HCT116 (cell line): Measurements from ENCODE around the gene OSBPL1A. TPM values are rescaled to one million over a fixed set of nuclear protein-coding genes. Genes with fewer than 3 reads are reported as not detected.

Experiments
- ATAC-seq: fragments of 200-7000 bp; cut with Tn5 transposase; 2 replicates; pipeline ENCODE4 v1.9.1; 2020; ENCODE audit warnings: mild to moderate bottlenecking, moderate library complexity
- BruUV-seq: library from RNA; stranded (reverse); fragments of 400-500 nt; replicated peaks from 2 replicates; lab custom pipeline; 2021; lab: Mats Ljungman, UMichigan
- CTCF ChIA-PET: fragments of 300-600 bp; sonication (Branson Sonifier 250); formaldehyde crosslinking; loops from one replicate; lab custom pipeline; 2021; ENCODE audit warnings: antibody characterized with exemption; lab: Charles Lee
- POLR2A ChIA-PET: fragments of 300-600, 350-600 bp; sonication (Branson Sonifier 250); formaldehyde crosslinking; loops from one replicate; lab custom pipeline; 2021; ENCODE audit warnings: antibody characterized with exemption; lab: Charles Lee
- RAD21 ChIA-PET, 2 experiments: fragments of 300-600 bp; sonication (Branson Sonifier 250); formaldehyde crosslinking; loops; one replicate each; lab custom pipeline; 2023; ENCODE audit warnings: low total read pairs in 2 of 2; ENCODE audit not compliant: uncharacterized antibody in 2 of 2, unreplicated experiment in 2 of 2, low non-redundant PET in 1 of 2; lab: Charles Lee
- DNase-seq: peaks from one replicate; pipeline ENCODE4 v3.0.0-alpha.2; 2010; ENCODE audit warnings: low read depth, low spot score
- H2AFZ ChIP-seq: fragments of 200-600 bp; shearing (Covaris generic), sonication (generic); 2 replicates; pipeline ENCODE4 v1.6.1; 2017; ENCODE audit warnings: low read depth, mixed run types, mixed read lengths, antibody characterized with exemption, low read length; ENCODE audit not compliant: poor library complexity, severe bottlenecking
- H3K27ac ChIP-seq: 2 replicates; pipeline ENCODE4 v1.5.1; 2012; ENCODE audit warnings: low read depth, low read length
- H3K27me3 ChIP-seq: fragments of 200-600 bp; sonication (generic); 2 replicates; pipeline ENCODE4 v1.6.1; 2016; ENCODE audit warnings: mixed run types, low read length, mixed read lengths; ENCODE audit not compliant: insufficient read depth
- H3K36me3 ChIP-seq, 2 experiments: fragments of 200-500 bp in 1 of 2; fragments of 200-600 bp in 1 of 2; sonication (Bioruptor generic) in 1 of 2; sonication (generic) in 1 of 2; 2 replicates each; pipeline versions ENCODE4 v1.5.1 to v1.6.1; 2014 to 2016; ENCODE audit warnings: low read length in 2 of 2, inconsistent platforms in 1 of 2, mixed read lengths in 1 of 2, mixed run types in 1 of 2; ENCODE audit not compliant: insufficient read depth in 2 of 2, control insufficient read depth in 1 of 2
- H3K4me1 ChIP-seq, 2 experiments: fragments of 200-600 bp in 1 of 2; sonication (generic) in 1 of 2; 2 replicates each; pipeline versions ENCODE4 v1.5.1 to v1.6.1; 2012 to 2017; ENCODE audit warnings: low read length in 2 of 2, inconsistent platforms in 1 of 2, mild to moderate bottlenecking in 1 of 2, mixed read lengths in 1 of 2, mixed run types in 1 of 2, moderate library complexity in 1 of 2; ENCODE audit not compliant: insufficient read depth in 2 of 2, control insufficient read depth in 1 of 2
- H3K4me2 ChIP-seq: fragments of 200-600 bp; sonication (generic); 2 replicates; pipeline ENCODE4 v1.6.1; 2017; ENCODE audit warnings: mixed run types, low read length, mixed read lengths
- H3K4me3 ChIP-seq, 2 experiments: fragments of 200-600 bp in 1 of 2; sonication (generic) in 1 of 2; replicated peaks in 1 of 2; 2 replicates each; pipeline ENCODE4 v1.5.1; 2011 to 2016; ENCODE audit warnings: low read length in 2 of 2, control low read depth in 1 of 2, low read depth in 1 of 2, mild to moderate bottlenecking in 1 of 2, mixed read lengths in 1 of 2, mixed run types in 1 of 2
- H3K79me2 ChIP-seq: fragments of 200-600 bp; sonication (generic); 2 replicates; pipeline ENCODE4 v1.6.1; 2017; ENCODE audit warnings: mild to moderate bottlenecking, mixed run types, low read length, moderate library complexity, mixed read lengths; ENCODE audit not compliant: insufficient read depth
- H3K9ac ChIP-seq: fragments of 200-600 bp; sonication (generic); 2 replicates; pipeline ENCODE4 v1.6.1; 2016; ENCODE audit warnings: low read length, mixed read lengths
- H3K9me2 ChIP-seq: fragments of 200-600 bp; sonication (generic), shearing (Covaris generic); 2 replicates; pipeline ENCODE4 v1.6.1; 2017; ENCODE audit warnings: mixed run types, mild to moderate bottlenecking, moderate library complexity; ENCODE audit not compliant: insufficient read depth
- H3K9me3 ChIP-seq, 2 experiments: fragments of 200-500 bp in 1 of 2; fragments of 200-600 bp in 1 of 2; sonication (Bioruptor generic) in 1 of 2; sonication (generic) in 1 of 2; 2 replicates each; pipeline ENCODE4 v1.6.1; 2014 to 2017; ENCODE audit warnings: low read length in 2 of 2, mixed read lengths in 2 of 2, inconsistent platforms in 1 of 2, low read depth in 1 of 2, mild to moderate bottlenecking in 1 of 2, mixed run types in 1 of 2, moderate library complexity in 1 of 2; ENCODE audit not compliant: control insufficient read depth in 1 of 2, insufficient read depth in 1 of 2
- H4K20me1 ChIP-seq: fragments of 200-600 bp; sonication (generic), shearing (Covaris generic); 2 replicates; pipeline ENCODE4 v1.6.1; 2017; ENCODE audit warnings: mixed run types, mild to moderate bottlenecking, moderate library complexity; ENCODE audit not compliant: insufficient read depth
- ATF3 ChIP-seq: IDR thresholded peaks from 2 replicates; pipeline ENCODE4 v1.6.1; 2012
- CEBPB ChIP-seq: IDR thresholded peaks from 2 replicates; pipeline ENCODE4 v1.6.1; 2012; ENCODE audit warnings: low read depth
- CTCF ChIP-seq, 3 experiments: fragments of 200-600 bp in 1 of 3; sonication (generic) in 1 of 3; IDR thresholded peaks in 2 of 3; conservative IDR thresholded peaks in 1 of 3; 2 replicates each; pipeline ENCODE4 v1.5.1; 2012 to 2017; ENCODE audit warnings: low read depth in 2 of 3, low read length in 2 of 3, antibody characterized with exemption in 1 of 3, borderline replicate concordance in 1 of 3, control low read depth in 1 of 3, mild to moderate bottlenecking in 1 of 3, mixed read lengths in 1 of 3, mixed run types in 1 of 3, moderate library complexity in 1 of 3; ENCODE audit not compliant: insufficient read depth in 1 of 3
- ELF1 ChIP-seq: IDR thresholded peaks from 2 replicates; pipeline ENCODE4 v1.6.1; 2012; ENCODE audit warnings: low read depth, borderline replicate concordance
- EZH2 ChIP-seq: fragments of 200-600 bp; sonication (generic); IDR thresholded peaks from 2 replicates; pipeline ENCODE4 v1.6.1; 2017; ENCODE audit warnings: antibody characterized with exemption, mixed run types
- FOSL1 ChIP-seq: IDR thresholded peaks from 2 replicates; pipeline ENCODE4 v1.6.1; 2012; ENCODE audit warnings: low read depth
- MAX ChIP-seq: IDR thresholded peaks from 2 replicates; pipeline ENCODE4 v1.6.1; 2012
- POLR2A ChIP-seq: IDR thresholded peaks from 2 replicates; pipeline ENCODE4 v1.7.0; 2011; ENCODE audit warnings: borderline replicate concordance; ENCODE audit not compliant: insufficient read depth, insufficient read length; ENCODE audit errors: extremely low read depth
- POLR2AphosphoS5 ChIP-seq: IDR thresholded peaks from 2 replicates; pipeline ENCODE4 v1.6.1; 2011; ENCODE audit warnings: mild to moderate bottlenecking, low read depth, low read length, moderate library complexity
- REST ChIP-seq: IDR thresholded peaks from 2 replicates; pipeline ENCODE4 v1.6.1; 2012; ENCODE audit warnings: low read depth
- SIN3A ChIP-seq: IDR thresholded peaks from 2 replicates; pipeline ENCODE4 v1.6.1; 2012; ENCODE audit warnings: low read depth
- SRF ChIP-seq: IDR thresholded peaks from 2 replicates; pipeline ENCODE4 v1.6.1; 2012; ENCODE audit warnings: low read depth
- TCF7L2 ChIP-seq: IDR thresholded peaks from 2 replicates; pipeline ENCODE4 v1.7.0; 2011; ENCODE audit warnings: borderline replicate concordance, inconsistent platforms; ENCODE audit not compliant: insufficient read depth, insufficient read length; ENCODE audit errors: extremely low read depth
- YY1 ChIP-seq: IDR thresholded peaks from 2 replicates; pipeline ENCODE4 v1.6.1; 2011; ENCODE audit warnings: low read length, low read depth, moderate library complexity, mild to moderate bottlenecking; ENCODE audit not compliant: insufficient replicate concordance; ENCODE audit errors: extremely low read depth
- ZFX ChIP-seq: fragments of 450-650 bp; IDR thresholded peaks from 2 replicates; pipeline ENCODE4 v1.6.1; 2017
- intact Hi-C: fragments of 100-400 bp; cut with micrococcal nuclease; formaldehyde crosslinking; loops from 2 replicates; pipeline ENCODE4 v1.10.0; 2022
- total RNA-seq: library from RNA; stranded (reverse); gene quantifications from one replicate; pipeline ENCODE4 v1.2.1, GENCODE V29; 2021; ENCODE audit not compliant: unreplicated experiment

Gene OSBPL1A
- total RNA-seq, 1 experiment from 2014 or later = 18.9 TPM

GRCh38 chr18:24190590-24190989 is 207.0 kb downstream of the OSBPL1A start (continued):
- no peak for TF ChIP-seq REST

- no peaks in the 10 kb centered on the region for H3K36me3 ChIP-seq
- CTCF ChIA-PET = interaction anchor here (8.1 kb wide), 1 partner anchor 12 kb away, joined by 53 read pairs; no protein-coding TSS in a partner anchor
- TF ChIP-seq ATF3 (no peak), EZH2 (no peak), CEBPB (no peak), SRF (no peak), TCF7L2 (no peak), SIN3A (no peak), ELF1 (no peak), ZFX (no peak), POLR2A (no peak), FOSL1 (no peak), YY1 (no peak), POLR2AphosphoS5 (no peak), MAX (no peak), CTCF (IDR thresholded peaks at IDR 0.05 in 2 of 3, conservative IDR thresholded peaks at IDR 0.05 in 1 of 3; ENCODE audit: borderline replicate concordance in 1 of 3, insufficient read depth in 1 of 3, low read depth in 2 of 3, low read length in 2 of 3) (no peak)
- TF ChIP-seq, all 23 proteins: peak for 0
- H3K4me3 ChIP-seq = no peak overlapping the region
- POLR2A ChIA-PET = no interaction called here
- H3K4me2 ChIP-seq = no peak overlapping the region
- no peaks in the 10 kb centered on the region; the same call in 1 of the 2 replicates for H4K20me1 ChIP-seq
- no peak for DNase-seq
- H2AFZ ChIP-seq = no peak overlapping the region
- H3K27ac ChIP-seq = no peak overlapping the region
- 0 out of 4 replicates have a peak, but pooled peaks cover 0 to 6% of the 10 kb centered on the region in 2 experiments for H3K4me1 ChIP-seq
- no TSS peak for BruUV-seq
- H3K9ac ChIP-seq = no peak overlapping the region
- no peak for ATAC-seq
- no peaks in the 10 kb centered on the region for H3K79me2 ChIP-seq
- no peaks in the 10 kb centered on the region for H3K27me3 ChIP-seq
- RAD21 ChIA-PET = no interaction called here
- no peaks in the 10 kb centered on the region for H3K9me3 ChIP-seq
- intact Hi-C loops = no loop called here
- no peaks in the 10 kb centered on the region for H3K9me2 ChIP-seq
Observed at GRCh38 chr18:24189664-24190346, 207.8 kb downstream of the OSBPL1A start.
